Left kidney (tissue), 2 donors: ENCODE results near the gene PCDHA4. TPM values are rescaled to one million over a fixed set of nuclear protein-coding genes. Genes with fewer than 3 reads are reported as not detected.

ENCODE experiments used
- DNase-seq: peaks from one replicate; pipeline ENCODE4 v3.0.0-alpha.2; 2013
- polyA plus RNA-seq: library from polyadenylated mRNA; unstranded; fragments of 120-200 nt; gene quantifications from one replicate; pipeline ENCODE4 v1.2.1, GENCODE V29; 2013; ENCODE audit not compliant: insufficient read length

The PCDHA4 gene
- polyA plus RNA-seq, 1 donor, result 1.00 TPM

- DNase-seq, result no peak
Measured at GRCh38 chr5:140855772-140856674, 49.2 kb downstream of the PCDHA4 start, which contains the start of gene PCDHA10. Gene PCDHA10, plus strand, starts transcription at chr5:140855897. Its CDS starts 152 bp downstream, at chr5:140856049.

DNA sequence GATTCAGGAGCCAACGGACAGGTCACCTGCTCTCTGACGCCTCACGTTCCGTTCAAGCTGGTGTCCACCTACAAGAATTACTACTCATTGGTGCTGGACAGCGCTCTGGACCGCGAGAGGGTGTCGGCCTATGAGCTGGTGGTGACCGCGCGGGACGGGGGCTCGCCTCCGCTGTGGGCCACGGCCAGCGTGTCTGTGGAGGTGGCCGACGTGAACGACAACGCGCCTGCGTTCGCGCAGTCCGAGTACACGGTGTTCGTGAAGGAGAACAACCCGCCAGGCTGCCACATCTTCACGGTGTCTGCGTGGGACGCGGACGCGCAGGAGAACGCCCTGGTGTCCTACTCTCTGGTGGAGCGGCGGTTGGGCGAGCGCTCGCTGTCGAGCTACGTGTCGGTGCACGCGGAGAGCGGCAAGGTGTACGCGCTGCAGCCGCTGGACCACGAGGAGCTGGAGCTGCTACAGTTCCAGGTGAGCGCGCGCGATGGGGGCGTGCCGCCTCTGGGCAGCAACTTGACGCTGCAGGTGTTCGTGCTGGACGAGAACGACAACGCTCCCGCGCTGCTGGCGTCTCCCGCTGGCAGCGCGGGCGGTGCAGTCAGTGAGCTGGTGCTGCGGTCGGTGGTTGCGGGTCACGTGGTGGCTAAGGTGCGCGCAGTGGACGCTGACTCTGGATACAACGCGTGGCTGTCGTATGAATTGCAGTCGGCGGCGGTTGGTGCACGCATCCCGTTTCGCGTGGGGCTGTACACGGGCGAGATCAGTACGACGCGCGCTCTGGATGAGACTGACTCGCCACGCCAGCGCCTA is 50.5 kb downstream of the PCDHA4 start:
- DNase-seq, result no peak

GRCh38 chr5:140857987-140858240 is 51.0 kb downstream of the PCDHA4 start:
- no peak for DNase-seq

DNA sequence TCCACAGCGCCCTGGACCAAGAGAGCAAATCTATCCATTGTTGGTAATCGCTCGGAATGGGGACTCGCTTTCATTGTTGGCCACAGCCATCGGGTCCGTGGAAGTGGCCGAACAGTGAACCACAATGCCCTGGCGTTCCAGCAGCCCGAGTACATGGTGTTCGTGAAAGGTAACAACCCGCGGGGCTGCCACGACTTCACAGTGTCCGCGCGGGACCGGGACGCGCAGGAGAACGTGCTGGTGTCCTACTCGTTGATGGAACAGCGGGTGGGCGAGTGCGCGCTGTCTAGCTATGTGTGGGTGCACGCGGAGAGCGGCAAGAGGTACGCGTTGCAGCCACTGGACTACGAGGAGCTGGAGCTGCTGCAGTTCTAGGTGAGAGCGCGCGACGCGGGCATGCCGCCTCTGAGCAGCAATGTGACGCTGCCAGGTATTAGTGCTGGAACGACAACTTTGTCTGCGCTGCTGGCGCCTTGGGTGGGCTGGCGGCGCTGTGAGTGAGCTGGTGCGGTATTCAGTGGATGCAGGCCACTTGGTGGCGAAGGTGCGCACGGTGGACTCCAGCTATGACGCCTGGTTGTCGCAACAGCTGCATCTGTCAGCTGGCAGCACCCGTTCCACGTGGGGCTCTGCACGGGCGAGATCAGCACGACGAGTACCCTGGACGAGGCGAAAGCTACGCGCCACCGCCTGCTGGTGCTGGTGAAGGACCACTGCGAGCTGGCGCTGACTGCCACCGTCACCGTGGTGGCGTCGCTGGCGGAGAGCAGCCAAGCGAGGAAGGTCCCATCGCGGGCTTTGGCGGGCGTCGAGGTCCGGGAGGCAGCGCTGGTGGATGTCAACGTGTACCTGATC is 55.8 kb downstream of the PCDHA4 start:
- DNase-seq, result no peak

Other genes starting within 250 kb of the PCDHA4 start
- gene SRA1, start 249.6 kb upstream of the PCDHA4 start, polyA plus RNA-seq, result 27.2 TPM
- 58.6 TPM for gene APBB3, start 242.5 kb upstream of the PCDHA4 start, polyA plus RNA-seq
- gene SLC35A4, start 242.2 kb upstream of the PCDHA4 start, polyA plus RNA-seq, result 80.1 TPM
- 5.6 TPM for gene CD14, start 173.9 kb upstream of the PCDHA4 start, polyA plus RNA-seq
- 19.8 TPM for gene TMCO6, start 167.6 kb upstream of the PCDHA4 start, polyA plus RNA-seq
- 69.0 TPM for gene NDUFA2, start 159.4 kb upstream of the PCDHA4 start, polyA plus RNA-seq
- gene IK, start 159.2 kb upstream of the PCDHA4 start, polyA plus RNA-seq, result 170 TPM
- gene WDR55, start 142.2 kb upstream of the PCDHA4 start, polyA plus RNA-seq, result 19.6 TPM
- gene DND1, start 133.5 kb upstream of the PCDHA4 start, polyA plus RNA-seq, result 0.35 TPM
- gene HARS1, start 115.7 kb upstream of the PCDHA4 start, polyA plus RNA-seq, result 83.4 TPM
- gene HARS2, start 115.6 kb upstream of the PCDHA4 start, polyA plus RNA-seq, result 61.0 TPM
- gene ZMAT2, start 106.6 kb upstream of the PCDHA4 start, polyA plus RNA-seq, result 124 TPM
- gene PCDHA1, start 20.9 kb upstream of the PCDHA4 start, polyA plus RNA-seq, result not detected
- gene PCDHA2, start 12.2 kb upstream of the PCDHA4 start, polyA plus RNA-seq, result 0.20 TPM
- 0.47 TPM for gene PCDHA3, start 6.0 kb upstream of the PCDHA4 start, polyA plus RNA-seq
- gene PCDHA5, start 14.5 kb downstream of the PCDHA4 start, polyA plus RNA-seq, result 0.18 TPM
- 0.38 TPM for gene PCDHA6, start 20.9 kb downstream of the PCDHA4 start, polyA plus RNA-seq
- gene PCDHA7, start 27.2 kb downstream of the PCDHA4 start, polyA plus RNA-seq, result 0.35 TPM
- 0.17 TPM for gene PCDHA8, start 34.1 kb downstream of the PCDHA4 start, polyA plus RNA-seq
- 0.03 TPM for gene PCDHA9, start 41.3 kb downstream of the PCDHA4 start, polyA plus RNA-seq
- 0.62 TPM for gene PCDHA10, start 48.8 kb downstream of the PCDHA4 start, polyA plus RNA-seq
- 0.52 TPM for gene PCDHA11, start 61.9 kb downstream of the PCDHA4 start, polyA plus RNA-seq
- gene PCDHA12, start 68.2 kb downstream of the PCDHA4 start, polyA plus RNA-seq, result 0.23 TPM
- not detected for gene PCDHA13, start 75.1 kb downstream of the PCDHA4 start, polyA plus RNA-seq
- 0.13 TPM for gene PCDHAC1, start 119.2 kb downstream of the PCDHA4 start, polyA plus RNA-seq
- gene PCDHAC2, start 159.4 kb downstream of the PCDHA4 start, polyA plus RNA-seq, result 0.93 TPM
- 0.13 TPM for gene PCDHB1, start 244.3 kb downstream of the PCDHA4 start, polyA plus RNA-seq